T-helper 9 cell (primary cell): Measurements from ENCODE around the gene DMPK.
A peak's percentile ranks its signal among the peaks of the same experiment; 100 is the strongest.
"Not testable (repeated sequence)": the region's sequence is repeated elsewhere in the genome, so short reads cannot be mapped to it uniquely, and the experiment has no call there.

Source experiments
- DNase-seq: peaks from one replicate; pipeline ENCODE4 v3.0.0-alpha.2; 2020

The DMPK gene

GRCh38 chr19:45815481-45816216 lies 33.4 kb upstream of the DMPK start:
- DNase-seq, result no peak

- no peak for DNase-seq
Observed at GRCh38 chr19:45814851-45815480, 32.7 kb upstream of the DMPK start, which contains the start of gene RSPH6A. Gene RSPH6A (minus strand): TSS chr19:45815308. CDS start chr19:45815176, 132 bp downstream.

- DNase-seq, result no peak
Observed at GRCh38 chr19:45814166-45814780, 32.0 kb upstream of the DMPK start.

- DNase-seq, result no peak
Observed at GRCh38 chr19:45812297-45812696, 30.0 kb upstream of the DMPK start.

- no peak for DNase-seq
Observed at GRCh38 chr19:45809643-45810159, 27.4 kb upstream of the DMPK start.

GRCh38 chr19:45805719-45806118 lies 23.4 kb upstream of the DMPK start:
- DNase-seq, result no peak

- no peak for DNase-seq
Observed at GRCh38 chr19:45804959-45805230, 22.6 kb upstream of the DMPK start.

- DNase-seq, result no peak
Observed at GRCh38 chr19:45804140-45804958, 22.1 kb upstream of the DMPK start.

- DNase-seq, result no peak
Observed at GRCh38 chr19:45801603-45802175, 19.4 kb upstream of the DMPK start.

- no peak for DNase-seq
Observed at GRCh38 chr19:45800070-45800553, 17.8 kb upstream of the DMPK start.

- DNase-seq, result not testable (repeated sequence)
Observed at GRCh38 chr19:45799541-45799940, 17.3 kb upstream of the DMPK start.

- peak; percentile 57 for DNase-seq
Observed at GRCh38 chr19:45798995-45799517, 16.8 kb upstream of the DMPK start.

- DNase-seq, result no peak
Observed at GRCh38 chr19:45794627-45795026, 12.3 kb upstream of the DMPK start.

GRCh38 chr19:45793876-45794275 lies 11.6 kb upstream of the DMPK start:
- no peak for DNase-seq

GRCh38 chr19:45793178-45793564 lies 10.9 kb upstream of the DMPK start:
- DNase-seq, result no peak

- DNase-seq, result peak; percentile 99
Observed at GRCh38 chr19:45792470-45793177, 10.3 kb upstream of the DMPK start, which contains the start of gene DMWD. Gene DMWD (minus strand): TSS chr19:45792845. CDS start chr19:45792756, 89 bp downstream.

- no peak for DNase-seq
Observed at GRCh38 chr19:45791744-45792469, 9.6 kb upstream of the DMPK start.

GRCh38 chr19:45790942-45791341 lies 8.7 kb upstream of the DMPK start:
- DNase-seq, result no peak

- DNase-seq, result no peak
Observed at GRCh38 chr19:45789035-45789786, 6.9 kb upstream of the DMPK start.

- DNase-seq, result no peak
Observed at GRCh38 chr19:45786533-45786894, 4.2 kb upstream of the DMPK start.
